ENCODE measurements around the gene DCAF11.

DNA sequence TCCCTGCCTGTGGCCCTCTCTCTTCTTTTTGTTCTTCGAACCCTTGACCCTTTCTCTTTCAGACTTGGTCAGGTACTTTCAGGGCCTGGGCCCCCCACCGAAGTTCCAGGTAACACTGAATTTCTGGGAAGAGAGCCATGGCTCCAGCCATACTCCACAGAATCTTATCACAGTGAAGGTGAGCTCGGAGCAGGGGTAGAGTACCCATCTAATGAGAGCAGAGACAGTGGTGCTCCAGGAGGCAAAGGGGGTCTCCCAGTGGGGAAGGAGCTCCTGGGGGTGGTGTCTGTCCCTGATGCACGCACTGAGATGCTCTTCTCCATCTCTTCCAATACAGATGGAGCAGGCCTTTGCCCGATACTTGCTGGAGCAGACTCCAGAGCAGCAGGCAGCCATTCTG lies 51.2 kb downstream of the DCAF11 start:
- no peak for TF ChIP-seq EZH2 (conservative IDR thresholded peaks at IDR 0.05; ENCODE audit: low read depth, low read length)
- no peak for TF ChIP-seq HINFP (CRISPR knock-in tag; IDR thresholded peaks at IDR 0.05; ENCODE audit: low read depth)
- TF ChIP-seq FOXA1 (IDR thresholded peaks at IDR 0.05): no peak
- no peak for TF ChIP-seq FOXA1 (CRISPR knock-in tag; IDR thresholded peaks at IDR 0.05)
- no peak for TF ChIP-seq SRF (IDR thresholded peaks at IDR 0.05; ENCODE audit: low read depth, low read length)
- no peak for TF ChIP-seq CHD2 (IDR thresholded peaks at IDR 0.05; ENCODE audit: low read depth, low read length)
- TF ChIP-seq, protein P1, sequence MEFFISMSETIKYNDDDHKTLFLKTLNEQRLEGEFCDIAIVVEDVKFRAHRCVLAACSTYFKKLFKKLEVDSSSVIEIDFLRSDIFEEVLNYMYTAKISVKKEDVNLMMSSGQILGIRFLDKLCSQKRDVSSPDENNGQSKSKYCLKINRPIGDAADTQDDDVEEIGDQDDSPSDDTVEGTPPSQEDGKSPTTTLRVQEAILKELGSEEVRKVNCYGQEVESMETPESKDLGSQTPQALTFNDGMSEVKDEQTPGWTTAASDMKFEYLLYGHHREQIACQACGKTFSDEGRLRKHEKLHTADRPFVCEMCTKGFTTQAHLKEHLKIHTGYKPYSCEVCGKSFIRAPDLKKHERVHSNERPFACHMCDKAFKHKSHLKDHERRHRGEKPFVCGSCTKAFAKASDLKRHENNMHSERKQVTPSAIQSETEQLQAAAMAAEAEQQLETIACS (CRISPR knock-in tag; IDR thresholded peaks at IDR 0.05): no peak
- no peak for TF ChIP-seq POLR2A (IDR thresholded peaks at IDR 0.05; ENCODE audit: insufficient read depth in 1 of 2, low read depth in 2 of 2, low read length in 2 of 2)
- TF ChIP-seq HNF1A (IDR thresholded peaks at IDR 0.05; ENCODE audit: low read depth): no peak
- TF ChIP-seq HNF1A (CRISPR knock-in tag; IDR thresholded peaks at IDR 0.05; ENCODE audit: borderline replicate concordance): no peak
- TF ChIP-seq CTCF (CRISPR knock-in tag; IDR thresholded peaks at IDR 0.05): no peak
- no peak for TF ChIP-seq TAF1 (CRISPR knock-in tag; IDR thresholded peaks at IDR 0.05)
- no peak for TF ChIP-seq ZC3H4 (CRISPR knock-in tag; IDR thresholded peaks at IDR 0.05; ENCODE audit: borderline replicate concordance)
- TF ChIP-seq FIP1L1 (IDR thresholded peaks at IDR 0.05; ENCODE audit: borderline replicate concordance, insufficient read depth, low read depth, low read length): no peak
- no peak for TF ChIP-seq MED13 (CRISPR knock-in tag; IDR thresholded peaks at IDR 0.05)
- TF ChIP-seq ZNF138 (CRISPR knock-in tag; IDR thresholded peaks at IDR 0.05; ENCODE audit: low read depth): no peak
